NCI-H2171 (cell line): ENCODE measurements around the gene IFT172.

Experiments
- DNase-seq: peaks from one replicate; lab custom pipeline; 2025; lab: John Stamatoyannopoulos, UW

IFT172 gene

DNA sequence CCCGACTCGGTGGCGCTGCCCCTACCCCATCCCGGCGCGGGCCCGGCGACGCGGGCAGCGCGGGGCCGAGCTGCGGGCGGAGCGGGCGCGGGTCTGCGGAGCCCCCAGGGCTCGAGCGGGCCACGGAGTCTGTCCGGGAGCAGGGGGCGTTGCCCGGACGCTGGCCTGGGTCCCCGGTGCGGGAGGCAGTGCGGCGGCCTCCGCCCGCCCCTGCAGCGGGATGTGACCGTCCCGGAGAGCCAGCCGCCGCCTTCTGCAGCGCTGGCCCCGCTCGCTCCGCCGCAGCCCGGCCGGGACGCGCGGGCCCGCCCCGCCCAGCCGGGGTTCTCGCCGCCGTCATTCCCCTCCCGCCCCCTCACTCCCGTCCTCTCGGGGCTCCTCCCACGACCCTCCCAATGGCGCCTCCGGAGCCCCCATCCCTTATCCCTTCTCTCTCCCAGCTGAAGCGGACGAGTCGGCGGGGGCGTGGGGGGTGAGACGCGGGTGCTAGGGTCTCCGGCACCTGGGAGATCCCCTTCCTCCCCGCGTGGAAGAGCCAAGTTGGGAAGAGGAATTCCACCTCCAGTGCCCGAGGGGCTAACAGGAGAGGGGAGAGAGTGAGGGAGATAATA lies 5.5 kb upstream of the IFT172 start, which contains the start of gene FNDC4:
Gene FNDC4 (minus strand): TSS at position 257 of the 611 bp plus-strand sequence. CDS start 521 bp downstream, outside the sequence.
- no peak for DNase-seq

DNA sequence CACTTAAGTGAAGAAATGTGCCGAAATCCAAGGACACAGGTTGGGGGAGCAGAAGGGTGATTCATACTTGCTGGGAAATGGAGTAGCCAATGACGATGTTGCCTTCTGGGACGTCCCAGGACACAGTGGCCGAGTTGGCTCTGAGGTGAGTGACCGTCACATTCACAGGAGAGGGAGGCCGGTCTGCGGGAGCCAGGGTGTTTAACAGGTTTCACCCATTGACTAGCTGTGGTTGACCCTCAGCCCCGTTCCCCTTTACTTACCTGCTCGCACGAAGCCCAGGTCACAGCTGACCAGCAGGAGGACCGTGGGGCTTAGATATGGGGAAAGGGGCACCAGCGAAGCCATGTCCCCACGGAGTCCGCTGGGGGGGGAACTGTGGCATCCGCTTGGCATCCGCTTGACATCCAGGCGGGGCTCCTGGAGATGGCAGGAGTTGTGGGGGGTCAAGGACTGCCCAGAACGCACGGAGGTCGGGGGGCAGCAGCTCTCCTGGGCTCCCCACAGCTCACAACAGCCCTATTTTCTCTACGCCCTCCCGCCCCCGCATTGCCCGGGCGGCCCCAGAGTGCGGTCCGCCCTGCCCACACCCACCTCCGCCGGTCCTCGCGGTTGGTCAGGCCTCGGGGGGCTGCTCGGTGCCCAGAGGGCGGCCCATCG lies 4.9 kb upstream of the IFT172 start:
- no peak for DNase-seq

DNA sequence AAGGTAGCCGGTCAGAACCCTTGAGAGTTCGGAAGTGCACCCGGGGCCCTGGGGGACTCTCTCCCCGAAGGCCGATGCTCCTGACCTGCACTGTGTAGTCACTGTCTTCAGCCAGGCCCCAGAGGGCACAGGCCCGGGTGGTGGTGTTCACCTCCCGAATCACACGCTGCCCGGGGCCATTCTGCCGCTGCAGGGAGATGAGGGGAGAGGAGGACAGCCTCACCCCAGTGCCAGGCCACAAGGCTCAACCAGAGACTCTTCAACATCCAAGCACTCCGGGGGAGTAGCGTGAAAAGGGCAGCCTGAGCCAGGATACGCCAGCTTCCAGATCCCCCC lies 4.4 kb upstream of the IFT172 start:
- DNase-seq: no peak

DNA sequence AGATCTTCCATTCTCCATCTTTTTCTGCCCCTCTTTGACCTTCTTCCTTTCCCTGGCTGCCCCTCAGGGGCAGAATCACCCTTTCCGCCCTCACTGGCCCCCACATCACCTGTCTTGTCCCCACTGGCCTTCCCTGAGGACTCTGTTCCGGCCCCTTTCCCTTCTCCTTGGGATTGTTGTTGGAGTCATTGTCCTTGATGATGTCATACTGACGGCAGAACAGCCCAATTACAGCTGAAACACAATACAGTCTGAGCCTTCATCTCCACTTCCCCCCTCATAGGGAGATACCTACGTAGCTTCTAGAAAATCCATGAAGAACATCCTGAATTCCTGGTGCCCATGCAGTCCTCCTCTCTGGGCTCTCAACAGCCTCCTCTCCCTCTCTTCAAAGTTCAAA lies 3.0 kb upstream of the IFT172 start:
- no peak for DNase-seq

DNA sequence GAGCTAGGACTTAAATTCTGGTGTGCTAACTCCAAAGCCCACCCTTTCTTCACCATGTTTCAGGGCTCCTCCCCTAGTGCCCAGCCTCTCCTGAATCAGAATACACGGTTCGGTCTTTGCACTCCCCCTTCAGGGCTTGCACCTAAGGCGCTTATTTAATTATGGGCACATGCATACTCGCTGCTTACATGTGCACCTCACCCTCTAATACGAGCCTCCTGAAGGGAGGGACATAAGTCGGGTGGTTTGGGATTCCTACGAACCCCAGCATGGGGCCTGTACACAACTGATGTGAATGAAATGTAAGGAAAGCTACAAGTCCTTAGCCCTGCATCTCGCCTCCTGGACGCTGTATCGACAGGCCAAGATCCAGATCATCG lies 435 bp downstream of the IFT172 start:
- DNase-seq: no peak

DNA sequence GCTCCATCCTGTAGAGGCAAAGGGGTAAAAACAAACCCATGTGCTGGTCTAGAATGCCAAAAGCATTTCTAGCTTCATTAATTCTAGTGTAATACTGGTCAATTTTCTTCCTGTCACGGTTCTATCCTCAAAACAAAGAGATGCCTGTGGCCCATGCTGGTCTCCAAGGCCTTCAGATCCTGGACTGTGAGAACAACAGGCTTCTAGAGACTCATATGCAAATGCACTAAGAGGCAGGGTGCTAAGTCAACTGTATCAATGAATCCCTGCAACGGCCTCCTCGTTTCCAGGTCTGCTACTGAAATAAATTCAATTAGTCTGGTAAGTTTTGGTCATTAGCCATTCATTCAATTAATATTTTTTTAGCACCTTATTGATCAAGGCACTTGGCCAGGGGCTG lies 4.0 kb downstream of the IFT172 start:
- no peak for DNase-seq

DNA sequence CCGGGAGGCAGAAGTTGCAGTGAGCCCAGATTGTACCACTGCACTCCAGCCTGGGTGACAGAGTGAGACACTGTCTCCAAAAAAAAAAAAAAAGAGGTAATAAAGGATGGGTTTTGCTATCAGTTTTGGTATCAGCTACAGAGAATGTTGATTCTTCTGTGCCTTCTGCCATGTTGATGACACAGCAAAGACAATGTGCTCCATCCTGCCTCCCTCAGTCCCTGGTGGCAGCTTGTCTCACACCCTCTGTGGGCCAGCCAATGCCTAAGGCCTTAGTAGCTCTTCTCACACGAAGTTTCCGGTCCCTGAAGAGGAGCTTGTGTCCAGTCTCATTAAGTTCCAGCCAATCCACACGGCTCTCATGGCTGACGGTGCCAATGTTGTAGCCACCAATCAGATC lies 17.6 kb downstream of the IFT172 start:
- DNase-seq: no peak

DNA sequence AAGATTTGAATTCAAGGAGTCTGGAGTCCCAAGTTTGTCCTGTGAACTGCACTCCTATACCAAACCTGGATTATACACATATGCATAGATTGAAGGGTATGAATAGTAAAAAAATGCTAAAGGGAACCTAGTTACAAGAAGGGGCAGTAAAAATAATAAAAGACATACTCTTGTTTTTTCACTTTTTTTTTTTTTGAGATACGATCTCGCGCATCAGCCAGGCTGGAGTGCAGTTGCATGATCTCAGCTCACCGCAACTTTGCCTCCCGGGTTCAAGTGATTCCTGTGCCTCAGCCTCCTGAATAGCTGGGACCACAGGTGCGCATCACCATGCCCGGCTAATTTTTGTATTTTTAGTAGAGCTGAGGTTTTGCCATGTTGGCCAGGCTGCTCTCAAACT lies 25.1 kb downstream of the IFT172 start:
- no peak for DNase-seq

DNA sequence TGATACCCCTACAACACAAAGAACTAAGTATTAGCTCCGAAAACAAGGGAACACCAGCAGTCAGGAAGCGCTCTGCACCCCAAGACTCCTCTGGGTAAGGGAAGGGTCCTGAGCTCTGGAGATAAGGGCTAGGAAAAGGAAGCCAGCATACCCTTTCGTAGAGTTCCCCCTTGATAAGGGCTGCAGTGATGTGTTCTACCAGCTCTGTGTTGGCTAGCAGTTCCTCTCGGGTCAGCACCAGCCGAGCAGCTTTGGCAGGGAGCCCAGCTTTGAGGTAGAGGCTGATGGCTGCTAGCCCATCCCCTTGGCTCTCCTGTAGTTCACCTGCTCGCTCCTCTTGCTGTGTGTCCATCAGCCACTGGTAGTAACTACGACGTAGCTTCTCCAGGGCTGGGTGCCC lies 28.4 kb downstream of the IFT172 start:
- DNase-seq: no peak

DNA sequence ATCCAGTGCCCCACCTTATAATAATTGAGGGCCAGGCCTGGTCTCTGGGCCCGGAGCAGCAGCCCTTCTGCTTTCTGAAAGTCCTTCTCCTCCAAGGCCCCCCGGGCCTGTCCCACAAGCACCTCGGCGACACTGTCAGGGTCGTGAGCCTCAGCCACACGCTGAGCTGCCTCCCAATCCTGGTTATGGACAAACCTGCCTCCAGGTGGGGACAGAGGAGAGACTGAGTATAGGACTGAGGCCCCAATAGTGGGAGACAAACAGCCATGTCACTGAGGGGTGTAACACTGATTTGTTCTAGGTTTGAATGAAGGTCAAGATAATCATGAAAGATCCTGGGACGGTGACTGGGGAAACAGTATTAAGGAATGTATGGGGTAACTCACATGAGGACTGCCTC lies 35.6 kb downstream of the IFT172 start:
- no peak for DNase-seq

DNA sequence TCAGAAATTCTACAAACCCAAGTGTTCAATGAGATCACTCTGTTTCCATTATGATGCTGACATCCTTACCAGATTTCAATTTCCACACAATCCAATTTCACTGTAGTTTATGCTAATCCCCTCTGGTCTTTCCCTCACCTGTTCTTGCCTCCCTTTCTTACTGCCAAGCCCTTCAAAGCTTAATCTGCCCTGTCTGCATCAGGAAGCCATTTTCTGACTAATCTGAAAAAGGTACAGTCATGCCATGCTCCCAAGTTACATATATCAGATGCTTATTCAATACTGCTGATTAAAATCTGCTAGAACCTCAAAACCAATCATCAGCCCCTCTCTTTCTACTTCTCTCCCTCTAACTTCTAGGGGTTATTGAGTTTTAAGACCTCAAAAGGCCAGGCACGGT lies 38.4 kb downstream of the IFT172 start:
- no peak for DNase-seq

DNA sequence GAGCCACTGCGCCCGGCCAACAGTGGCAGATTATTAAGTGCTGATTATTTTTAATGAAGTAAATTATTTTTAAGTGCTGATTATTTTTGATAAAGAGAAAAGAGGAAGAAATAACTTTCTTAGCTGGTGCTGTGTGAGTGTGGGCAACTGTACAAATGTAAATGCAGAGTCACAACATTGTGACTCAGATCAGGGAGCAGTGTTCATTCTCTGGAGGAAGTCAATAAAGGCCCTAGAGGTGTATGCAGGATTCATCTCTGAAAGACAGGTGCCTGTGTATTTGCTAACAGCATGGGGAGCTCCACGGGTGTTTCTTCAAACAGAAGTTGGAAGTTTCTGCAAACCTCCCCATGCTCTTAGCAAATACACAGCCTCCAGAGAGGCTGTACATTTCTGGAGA lies 41.2 kb downstream of the IFT172 start:
- no peak for DNase-seq

DNA sequence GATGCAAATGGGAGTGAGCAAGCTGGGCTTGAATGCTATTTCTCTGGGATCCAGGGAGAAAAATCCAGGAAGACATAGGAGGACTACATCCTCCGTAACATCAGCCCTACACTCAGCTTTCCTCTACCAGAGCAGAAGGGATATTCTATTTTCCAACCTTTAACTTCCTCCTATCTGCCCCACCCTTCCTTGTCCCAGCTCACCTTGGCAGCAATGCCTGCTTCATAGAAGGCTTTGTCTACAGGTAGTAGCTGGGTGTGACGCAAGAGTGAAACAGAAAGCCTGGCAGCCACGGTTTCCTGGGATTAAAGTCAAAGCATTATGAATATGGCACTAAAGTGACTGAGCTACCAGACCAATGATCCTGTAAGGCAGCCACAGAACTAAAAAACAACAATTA lies 43.5 kb downstream of the IFT172 start:
- DNase-seq: no peak

DNA sequence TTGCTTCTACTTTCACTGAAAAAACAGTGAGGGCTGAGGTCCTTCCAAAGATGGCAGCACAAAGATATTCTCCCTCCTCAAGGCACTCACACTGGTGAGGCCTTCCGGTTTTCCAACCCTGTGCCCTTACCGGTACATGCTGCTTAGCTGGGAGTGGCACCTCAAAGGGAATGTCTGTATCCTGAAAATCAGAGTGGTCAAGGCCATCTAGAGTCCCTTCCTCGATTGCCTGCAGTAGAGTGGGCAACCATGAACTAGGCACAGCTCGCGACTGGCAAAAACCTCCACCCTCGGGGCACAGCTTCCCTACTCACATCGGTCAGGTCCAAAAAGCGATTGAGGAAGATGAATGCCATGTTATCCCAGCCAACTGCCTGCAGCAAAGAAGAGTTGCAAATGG lies 43.9 kb downstream of the IFT172 start:
- no peak for DNase-seq

DNA sequence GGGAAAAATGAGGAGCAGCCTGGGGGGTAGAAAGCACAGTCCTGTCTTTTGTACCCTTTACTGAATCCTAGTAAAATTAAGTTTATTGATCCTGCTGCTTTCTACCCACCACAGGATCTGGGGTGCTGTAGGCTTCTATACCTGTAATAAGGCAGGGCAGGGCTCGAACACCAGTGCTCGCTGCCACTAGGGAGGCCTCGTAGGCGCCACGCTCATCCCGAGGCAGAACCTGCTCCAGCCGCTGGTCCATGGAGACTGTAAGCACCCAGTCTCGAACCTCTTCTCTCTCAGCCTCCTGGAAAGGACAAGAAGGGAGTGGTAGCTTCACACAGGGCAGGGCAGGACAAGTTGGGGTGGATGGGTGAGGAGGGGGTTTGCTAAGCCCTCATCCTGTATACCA lies 44.4 kb downstream of the IFT172 start:
- DNase-seq: no peak

DNA sequence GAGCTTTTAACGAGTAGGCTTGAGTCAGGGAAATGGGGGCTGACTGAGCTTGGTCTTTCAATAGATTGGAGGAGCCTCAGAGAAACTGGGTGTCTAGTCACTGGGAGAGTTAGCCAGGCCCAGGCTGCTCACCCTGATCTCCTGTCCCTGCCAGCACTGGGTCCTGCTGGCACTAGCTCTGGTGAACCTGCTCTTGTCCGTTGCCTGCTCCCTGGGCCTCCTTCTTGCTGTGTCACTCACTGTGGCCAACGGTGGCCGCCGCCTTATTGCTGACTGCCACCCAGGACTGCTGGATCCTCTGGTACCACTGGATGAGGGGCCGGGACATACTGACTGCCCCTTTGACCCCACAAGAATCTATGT lies 46.6 kb downstream of the IFT172 start:
- no peak for DNase-seq

DNA sequence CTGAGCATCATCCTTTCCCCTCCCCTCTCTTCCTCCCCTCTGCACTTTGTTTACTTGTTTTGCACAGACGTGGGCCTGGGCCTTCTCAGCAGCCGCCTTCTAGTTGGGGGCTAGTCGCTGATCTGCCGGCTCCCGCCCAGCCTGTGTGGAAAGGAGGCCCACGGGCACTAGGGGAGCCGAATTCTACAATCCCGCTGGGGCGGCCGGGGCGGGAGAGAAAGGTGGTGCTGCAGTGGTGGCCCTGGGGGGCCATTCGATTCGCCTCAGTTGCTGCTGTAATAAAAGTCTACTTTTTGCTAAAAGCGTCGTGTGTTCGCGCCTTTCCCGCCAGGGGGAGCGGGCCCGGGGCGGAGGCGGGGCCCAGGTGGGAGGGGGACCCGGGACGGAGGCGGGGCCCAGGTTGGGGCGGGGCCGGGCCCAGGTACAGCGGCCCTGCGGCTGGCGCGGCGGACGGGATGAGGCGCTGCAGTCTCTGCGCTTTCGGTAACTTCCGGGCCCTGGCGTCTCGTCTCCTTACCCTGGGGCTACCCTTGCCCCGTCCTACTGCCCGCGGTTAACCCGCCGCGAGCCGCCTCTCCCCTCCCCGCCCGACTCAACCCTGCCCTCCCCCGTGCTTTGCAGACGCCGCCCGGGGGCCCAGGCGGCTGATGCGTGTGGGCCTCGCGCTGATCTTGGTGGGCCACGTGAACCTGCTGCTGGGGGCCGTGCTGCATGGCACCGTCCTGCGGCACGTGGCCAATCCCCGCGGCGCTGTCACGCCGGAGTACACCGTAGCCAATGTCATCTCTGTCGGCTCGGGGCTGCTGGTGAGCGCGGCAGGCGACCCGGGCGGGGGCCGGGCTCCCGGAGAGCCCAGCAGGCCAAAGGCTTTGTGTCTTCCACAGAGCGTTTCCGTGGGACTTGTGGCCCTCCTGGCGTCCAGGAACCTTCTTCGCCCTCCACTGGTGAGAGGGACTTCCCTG lies 47.3 kb downstream of the IFT172 start, which contains the start of gene KRTCAP3:
Gene KRTCAP3 (plus strand): TSS at position 424 of the 962 bp plus-strand sequence. CDS start 32 bp downstream, at position 456.
- DNase-seq: peak; percentile 93

DNA sequence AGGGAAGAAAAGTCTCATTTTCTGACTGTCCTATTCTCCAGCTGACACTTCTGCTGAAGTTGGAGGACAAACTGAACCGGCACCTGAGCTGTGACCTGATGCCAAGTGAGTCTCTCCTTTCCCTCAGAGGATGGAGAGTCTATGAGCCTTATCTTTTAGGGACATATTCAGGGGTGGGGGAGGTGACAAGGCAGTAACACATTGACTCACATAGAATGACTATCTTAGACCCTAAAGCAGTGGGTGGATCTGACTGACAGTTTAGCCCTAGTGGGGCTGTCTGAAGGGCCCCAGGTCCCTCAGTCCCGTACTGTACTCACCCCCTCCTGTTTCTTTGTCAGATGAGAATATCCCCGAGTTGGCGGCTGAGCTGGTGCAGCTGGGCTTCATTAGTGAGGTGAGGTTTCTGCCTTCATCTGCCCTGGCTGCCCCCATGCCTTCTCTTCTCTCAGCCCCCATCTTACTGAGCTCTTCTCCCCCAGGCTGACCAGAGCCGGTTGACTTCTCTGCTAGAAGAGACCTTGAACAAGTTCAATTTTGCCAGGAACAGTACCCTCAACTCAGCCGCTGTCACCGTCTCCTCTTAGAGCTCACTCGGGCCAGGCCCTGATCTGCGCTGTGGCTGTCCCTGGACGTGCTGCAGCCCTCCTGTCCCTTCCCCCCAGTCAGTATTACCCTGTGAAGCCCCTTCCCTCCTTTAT lies 48.2 kb downstream of the IFT172 start:
- DNase-seq: no peak

DNA sequence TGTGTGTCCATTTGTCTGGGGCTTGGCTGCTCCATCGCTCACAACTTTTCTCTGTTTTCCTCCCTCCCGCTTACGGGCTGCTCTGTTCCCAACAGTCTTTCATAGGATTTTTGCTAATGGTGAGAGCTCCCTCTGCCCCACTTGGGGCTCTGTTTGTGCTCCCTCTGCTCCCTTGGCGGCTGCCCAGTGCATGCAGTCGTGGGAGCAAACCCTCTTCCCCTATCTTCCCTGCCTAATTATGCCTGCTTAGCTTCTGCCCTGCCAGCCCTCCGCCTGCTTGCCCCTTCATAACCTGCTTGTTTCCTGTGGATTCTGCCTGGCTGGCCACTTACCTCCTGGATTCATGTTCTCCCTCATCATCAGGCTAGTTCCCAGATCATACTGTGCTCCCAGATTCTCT lies 53.9 kb downstream of the IFT172 start:
- DNase-seq: no peak

DNA sequence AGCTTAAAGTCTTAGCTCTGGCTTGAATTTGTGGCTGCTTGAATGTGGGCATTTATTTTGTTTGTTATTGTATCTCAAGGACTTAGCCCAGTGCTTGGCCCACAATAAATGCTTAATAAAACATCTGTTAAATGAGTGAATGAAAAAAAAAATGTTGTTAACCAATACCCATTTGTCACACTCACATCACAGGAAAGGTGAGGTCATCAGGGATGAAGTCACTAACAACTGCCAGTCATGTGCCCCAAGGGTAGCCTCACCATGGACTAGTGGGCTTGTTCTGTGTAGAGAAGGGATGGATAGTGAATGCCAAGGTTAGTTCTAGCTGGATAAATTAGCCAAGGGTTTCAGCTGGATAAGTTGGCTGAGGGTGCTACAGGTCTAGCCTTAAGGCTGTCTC lies 58.1 kb downstream of the IFT172 start:
- no peak for DNase-seq

DNA sequence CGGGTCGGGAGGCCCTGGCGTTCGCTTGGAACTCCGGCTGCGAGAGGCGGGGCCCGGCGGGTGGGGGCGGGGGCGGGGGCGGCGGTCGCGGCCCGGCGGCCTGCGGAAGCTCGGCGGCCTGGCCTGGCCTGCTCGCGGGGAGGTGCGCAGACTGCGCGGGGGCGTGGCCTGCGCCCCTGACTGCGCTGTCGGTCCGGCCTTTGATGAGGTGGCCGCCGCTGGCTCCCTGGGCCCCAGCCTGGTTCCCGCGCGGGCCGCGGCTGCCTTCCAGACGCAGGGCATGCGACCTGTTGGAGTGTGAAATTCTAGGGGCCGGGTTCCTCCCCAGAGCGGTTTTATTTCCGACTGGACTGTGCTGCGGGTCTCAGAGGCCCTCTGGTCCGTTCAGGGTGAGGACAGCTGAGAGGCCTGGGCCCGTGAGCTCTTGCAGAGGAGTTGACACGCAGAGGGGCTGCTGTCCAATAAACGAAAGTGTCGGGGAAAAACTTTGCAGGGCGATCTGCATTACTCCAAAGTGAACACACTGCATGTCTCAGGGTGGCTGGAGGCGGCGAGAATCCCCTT lies 60.5 kb downstream of the IFT172 start:
- DNase-seq: peak; percentile 60
